HepG2 (cell line): ENCODE results near the gene PRR36. TPM values are rescaled to one million over a fixed set of nuclear protein-coding genes. Genes with fewer than 3 reads are reported as not detected.

ENCODE experiments used
- ATAC-seq: fragments of 200-7000 bp; cut with Tn5 transposase; 3 replicates; pipeline ENCODE4 v1.9.1; 2020; ENCODE audit warnings: mild to moderate bottlenecking, moderate library complexity
- BruUV-seq: library from RNA; stranded (reverse); fragments of 400-500 nt; replicated peaks from 2 replicates; lab custom pipeline; 2021; lab: Mats Ljungman, UMichigan
- CTCF ChIA-PET: fragments of 300-600 bp; formaldehyde crosslinking; extraction: SDS; loops from one replicate; lab custom pipeline; 2021; ENCODE audit warnings: low total read pairs, inconsistent platforms, low intra/inter-chr PET ratio; lab: Yijun Ruan, JAX
- POLR2A ChIA-PET: fragments of 350-600 bp; sonication (Branson Sonifier 250); formaldehyde crosslinking; loops from one replicate; lab custom pipeline; 2020; ENCODE audit warnings: antibody characterized with exemption, inconsistent platforms; lab: Yijun Ruan, JAX
- DNase-seq: peaks from one replicate; pipeline ENCODE4 v3.0.0-alpha.2; 2015; ENCODE audit warnings: low spot score
- FAIRE-seq: peaks from 3 replicates; lab custom pipeline; 2011; peaks lifted over from hg19 to GRCh38; lab: Jason Lieb, UNC
- H2AFZ ChIP-seq: one replicate; pipeline ENCODE4 v1.6.1; 2011; ENCODE audit warnings: low read length, inconsistent platforms
- H3K27ac ChIP-seq: fragments of 300-600 bp; 3 replicates; pipeline ENCODE4 v1.8.0; 2011; ENCODE audit warnings: mixed run types, mild to moderate bottlenecking, mixed read lengths, low read length, inconsistent platforms; ENCODE audit not compliant: insufficient read depth; ENCODE audit errors: extremely low read length
- H3K27me3 ChIP-seq, 2 experiments: fragments of 200-600 bp in 1 of 2; 2 replicates in 1 of 2; 3 replicates in 1 of 2; pipeline versions ENCODE4 v1.6.0 to v1.8.0; 2011; ENCODE audit warnings: low read length in 2 of 2, mild to moderate bottlenecking in 2 of 2, moderate library complexity in 2 of 2, inconsistent platforms in 1 of 2; ENCODE audit not compliant: insufficient read depth in 2 of 2, control insufficient read depth in 1 of 2
- H3K36me3 ChIP-seq, 2 experiments: fragments of 200-600 bp in 1 of 2; replicated peaks in 1 of 2; 2 replicates in 1 of 2; 3 replicates in 1 of 2; pipeline versions ENCODE4 v1.5.1 to v1.8.0; 2011; ENCODE audit warnings: low read length in 2 of 2, inconsistent platforms in 1 of 2; ENCODE audit not compliant: insufficient read depth in 2 of 2, control insufficient read depth in 1 of 2
- H3K4me1 ChIP-seq: 2 replicates; pipeline ENCODE4 v1.5.1; 2012; ENCODE audit warnings: low read length, inconsistent platforms; ENCODE audit not compliant: insufficient read depth
- H3K4me2 ChIP-seq: 2 replicates; pipeline ENCODE4 v1.6.0; 2011; ENCODE audit warnings: low read depth, low read length, inconsistent platforms
- H3K4me3 ChIP-seq, 3 experiments: fragments of 200-600 bp in 1 of 3; sonication (generic), shearing (Covaris generic) in 1 of 3; replicated peaks in 1 of 3; 2 replicates each; pipeline ENCODE4 v1.5.1; 2011 to 2016; ENCODE audit warnings: low read length in 3 of 3, inconsistent platforms in 2 of 3, low read depth in 2 of 3, mild to moderate bottlenecking in 2 of 3, control low read depth in 1 of 3, mixed read lengths in 1 of 3; ENCODE audit not compliant: insufficient read depth in 1 of 3
- H3K79me2 ChIP-seq: one replicate; pipeline ENCODE4 v1.6.1; 2011; ENCODE audit warnings: low read length, inconsistent platforms; ENCODE audit not compliant: insufficient read depth
- H3K9ac ChIP-seq: 2 replicates; pipeline ENCODE4 v1.6.0; 2011; ENCODE audit warnings: mild to moderate bottlenecking, low read depth, low read length, inconsistent platforms; ENCODE audit not compliant: insufficient read depth
- H3K9me3 ChIP-seq: 2 replicates; pipeline ENCODE4 v1.5.1; 2012; ENCODE audit warnings: mild to moderate bottlenecking, low read length
- H4K20me1 ChIP-seq: 2 replicates; pipeline ENCODE4 v1.6.0; 2011; ENCODE audit warnings: inconsistent platforms, mild to moderate bottlenecking, low read length, moderate library complexity; ENCODE audit not compliant: insufficient read depth
- PRPF4 ChIP-seq: fragments of 200-400 bp; formaldehyde crosslinking; IDR thresholded peaks from 2 replicates; pipeline ENCODE4 v1.6.1; 2016; ENCODE audit warnings: low read length, low read depth; ENCODE audit not compliant: poor library complexity, severe bottlenecking
- ZIK1 ChIP-seq: sonication (generic); formaldehyde crosslinking; IDR thresholded peaks from 2 replicates; pipeline ENCODE4 v1.5.0; 2020; ENCODE audit warnings: mild to moderate bottlenecking, low read depth, missing genetic modification reagents, borderline replicate concordance
- ZNF142 ChIP-seq: sonication (generic); formaldehyde crosslinking; IDR thresholded peaks from 2 replicates; pipeline ENCODE4 v1.4.0; 2020; ENCODE audit warnings: missing genetic modification reagents
- ZNF841 ChIP-seq: sonication (generic); formaldehyde crosslinking; IDR thresholded peaks from 2 replicates; pipeline ENCODE4 v1.8.1; 2023; ENCODE audit warnings: missing genetic modification reagents, borderline replicate concordance
- WGBS: methylation state at CpG from one replicate; pipeline ENCODE4 v1.1.6; 2017; ENCODE audit warnings: low lambda C conversion rate; 5-methylcytosine and 5-hydroxymethylcytosine counted together
- in situ Hi-C: cut with HindIII; loops from 2 replicates; pipeline ENCODE4 v1.10.0; 2017; ENCODE audit warnings: low pct_unique_long_range_greater_than_20kb; ENCODE audit not compliant: extremely low pct_ligation_motif_present
- intact Hi-C: fragments of 100-400 bp; cut with micrococcal nuclease; formaldehyde crosslinking; loops from one replicate; pipeline ENCODE4 v1.10.0; 2022; ENCODE audit not compliant: unreplicated experiment
- polyA plus RNA-seq, 8 experiments: library from polyadenylated mRNA; depleted of rRNA in 3 of 8; stranded (reverse) in 7 of 8; unstranded in 1 of 8; fragments of >200 nt; fragmentation: Illumina TruSeq in 4 of 8; extraction: Trizol in 4 of 8; gene quantifications; 2 replicates each; pipeline versions ENCODE4 v1.2.1 to v1.2.3, GENCODE V29; 2011 to 2016; ENCODE audit warnings: low read depth in 4 of 8, missing spikeins in 1 of 8, mixed read lengths in 1 of 8; ENCODE audit not compliant: insufficient read depth in 1 of 8
- total RNA-seq, 5 experiments: library from RNA; depleted of rRNA; stranded (reverse); fragments of >200 nt; fragmentation: Illumina TruSeq; extraction: Trizol; gene quantifications; 2 replicates each; pipeline ENCODE4 v1.2.3, GENCODE V29; 2016; ENCODE audit warnings: low read depth in 1 of 5

Gene PRR36
- total and polyA plus RNA-seq, 2 of the 13 experiments (the other 11 are each of a cell fraction or from before 2014, with no cell fraction given) = 0.07 to 0.17 TPM

GRCh38 chr19:7858109-7858770 is 15.9 kb downstream of the PRR36 start:
- Histone ChIP-seq H3K4me1 (peaks cover 11% of the 10 kb centered on the region), H3K9ac (no peak overlapping the region), H2AFZ (no peak overlapping the region), H3K36me3 (no peaks in the 10 kb centered on the region), H3K27ac (no peak overlapping the region), H3K27me3 (no peaks in the 10 kb centered on the region; a peak in 1 of 5 replicates), H3K4me2 (no peak overlapping the region), H4K20me1 (no peaks in the 10 kb centered on the region), H3K79me2 (no peaks in the 10 kb centered on the region), H3K4me3 (no peak overlapping the region), H3K9me3 (no peaks in the 10 kb centered on the region)
- no peak for FAIRE-seq
- 73% methylated on average over 26 of the region's 29 CpGs for WGBS
- ChIA-PET POLR2A (interaction anchor here (0.6 kb wide), 1 partner anchor 572 kb away, joined by 3 read pairs; no protein-coding TSS in a partner anchor), CTCF (no interaction called here)
- ATAC-seq = no peak
- intact Hi-C loops = no loop called here
- BruUV-seq = no TSS peak
- in situ Hi-C loops = no loop called here
- no peak for TF ChIP-seq ZIK1 (CRISPR knock-in tag)
- TF ChIP-seq ZNF142 (CRISPR knock-in tag) = no peak
- no peak for TF ChIP-seq PRPF4
- no peak for TF ChIP-seq ZNF841 (CRISPR knock-in tag)
- DNase-seq = no peak
